HAP-1 (cell line): Measurements from ENCODE around the gene RNASE7.
A peak's percentile ranks its signal among the peaks of the same experiment; 100 is the strongest.

Experiments used
- DNase-seq, 2 experiments: peaks; one replicate each; pipeline ENCODE4 v3.0.0-alpha.2; 2016 to 2020; ENCODE audit warnings: low spot score in 2 of 2
- H3K27me3 ChIP-seq: fragments of 250-450 bp; sonication (Bioruptor Pico); 2 replicates; pipeline ENCODE4 v1.5.1; 2020; ENCODE audit warnings: low read depth, mild to moderate bottlenecking, moderate library complexity
- H3K36me3 ChIP-seq: fragments of 250-450 bp; sonication (Bioruptor Pico); replicated peaks from 2 replicates; pipeline ENCODE4 v1.5.1; 2020; ENCODE audit warnings: mild to moderate bottlenecking
- H3K4me1 ChIP-seq: fragments of 250-450 bp; sonication (Bioruptor Pico); 2 replicates; pipeline ENCODE4 v1.5.1; 2020; ENCODE audit warnings: mild to moderate bottlenecking
- H3K4me3 ChIP-seq: fragments of 250-450 bp; sonication (Bioruptor Pico); 2 replicates; pipeline ENCODE4 v1.5.1; 2020; ENCODE audit warnings: mild to moderate bottlenecking, moderate library complexity
- H3K9me3 ChIP-seq: fragments of 250-450 bp; sonication (Bioruptor Pico); 2 replicates; pipeline ENCODE4 v1.5.1; 2020; ENCODE audit warnings: mild to moderate bottlenecking, moderate library complexity
- in situ Hi-C: fragments of 300-500 bp; cut with MboI; formaldehyde crosslinking; loops from 3 replicates; pipeline ENCODE4 v1.14.3; 2020; ENCODE audit warnings: low sequenced_read_pairs, inconsistent platforms, mixed read lengths

RNASE7 gene

GRCh38 chr14:21016413-21017190 is 25.6 kb upstream of the RNASE7 start:
- in situ Hi-C loops = no loop called here
- no peak overlapping the region for H3K4me3 ChIP-seq
- H3K27me3 ChIP-seq = no peaks in the 10 kb centered on the region; the same call in 1 of the 2 replicates
- DNase-seq = no peak
- no peaks in the 10 kb centered on the region for H3K9me3 ChIP-seq
- no peaks in the 10 kb centered on the region; the same call in 1 of the 2 replicates for H3K36me3 ChIP-seq
- H3K4me1 ChIP-seq = peaks cover 3% of the 10 kb centered on the region; the same call in 1 of the 2 replicates

- H3K36me3 ChIP-seq = no peaks in the 10 kb centered on the region; the same call in 1 of the 2 replicates
Measured at GRCh38 chr14:21017528-21018245, 24.5 kb upstream of the RNASE7 start.

GRCh38 chr14:21018286-21018685 is 23.9 kb upstream of the RNASE7 start:
- no peak for DNase-seq
- peaks cover 3% of the 10 kb centered on the region; the same call in 1 of the 2 replicates for H3K4me1 ChIP-seq
- no peaks in the 10 kb centered on the region; the same call in 1 of the 2 replicates for H3K36me3 ChIP-seq
- in situ Hi-C loops = no loop called here
- no peak overlapping the region for H3K4me3 ChIP-seq
- H3K27me3 ChIP-seq = no peaks in the 10 kb centered on the region
- no peaks in the 10 kb centered on the region for H3K9me3 ChIP-seq

More at GRCh38 chr14:21017528-21018245, 24.5 kb upstream of the RNASE7 start:
- in situ Hi-C loops = no loop called here
- Histone ChIP-seq H3K4me1 (peaks cover 3% of the 10 kb centered on the region; the same call in 1 of the 2 replicates), H3K4me3 (no peak overlapping the region), H3K9me3 (no peaks in the 10 kb centered on the region), H3K27me3 (no peaks in the 10 kb centered on the region; the same call in 1 of the 2 replicates)
- DNase-seq = no peak

- H3K4me1 ChIP-seq = peaks cover 3% of the 10 kb centered on the region
- H3K36me3 ChIP-seq = no peaks in the 10 kb centered on the region; the same call in 1 of the 2 replicates
- no peak for DNase-seq
- H3K27me3 ChIP-seq = no peaks in the 10 kb centered on the region
- no peaks in the 10 kb centered on the region for H3K9me3 ChIP-seq
- H3K4me3 ChIP-seq = no peak overlapping the region
- in situ Hi-C loops = no loop called here
Measured at GRCh38 chr14:21018781-21019180, 23.4 kb upstream of the RNASE7 start.

GRCh38 chr14:21019366-21019765 is 22.8 kb upstream of the RNASE7 start:
- Histone ChIP-seq H3K36me3 (no peaks in the 10 kb centered on the region; the same call in 1 of the 2 replicates), H3K4me1 (peaks cover 8% of the 10 kb centered on the region), H3K4me3 (no peak overlapping the region), H3K27me3 (no peaks in the 10 kb centered on the region), H3K9me3 (no peaks in the 10 kb centered on the region)
- DNase-seq = no peak
- in situ Hi-C loops = no loop called here

- H3K36me3 ChIP-seq = no peaks in the 10 kb centered on the region; the same call in 1 of the 2 replicates
- peaks cover 5% of the 10 kb centered on the region for H3K4me1 ChIP-seq
- H3K4me3 ChIP-seq = no peak overlapping the region
- in situ Hi-C loops = loop anchor here (5.0 kb wide), 1 partner anchor 81 kb away; the partner anchor contains the start of gene TMEM253
- H3K27me3 ChIP-seq = no peaks in the 10 kb centered on the region
- H3K9me3 ChIP-seq = no peaks in the 10 kb centered on the region
- no peak for DNase-seq
Measured at GRCh38 chr14:21020977-21021545, 21.1 kb upstream of the RNASE7 start.

- no peak for DNase-seq
- in situ Hi-C loops = loop anchor here (5.0 kb wide), 1 partner anchor 80 kb away; the partner anchor contains the start of gene TMEM253
- no peaks in the 10 kb centered on the region; the same call in 1 of the 2 replicates for H3K36me3 ChIP-seq
- no peaks in the 10 kb centered on the region for H3K9me3 ChIP-seq
- H3K27me3 ChIP-seq = no peaks in the 10 kb centered on the region
- no peak overlapping the region for H3K4me3 ChIP-seq
- peaks cover 5% of the 10 kb centered on the region for H3K4me1 ChIP-seq
Measured at GRCh38 chr14:21022686-21023085, 19.5 kb upstream of the RNASE7 start.

GRCh38 chr14:21023174-21023573 is 19.0 kb upstream of the RNASE7 start:
- Histone ChIP-seq H3K4me3 (no peak overlapping the region), H3K36me3 (no peaks in the 10 kb centered on the region; the same call in 1 of the 2 replicates), H3K9me3 (no peaks in the 10 kb centered on the region), H3K27me3 (no peaks in the 10 kb centered on the region), H3K4me1 (peaks cover 5% of the 10 kb centered on the region)
- in situ Hi-C loops = loop anchor here (5.0 kb wide), 1 partner anchor 79 kb away; the partner anchor contains the start of gene TMEM253
- DNase-seq = no peak

GRCh38 chr14:21023817-21024584 is 18.2 kb upstream of the RNASE7 start:
- H3K36me3 ChIP-seq = no peaks in the 10 kb centered on the region; the same call in 1 of the 2 replicates
- peak in 1 of 2 experiments; percentile 20 for DNase-seq
- H3K4me3 ChIP-seq = peak overlapping the region; percentile 68
- no peaks in the 10 kb centered on the region for H3K9me3 ChIP-seq
- in situ Hi-C loops = loop anchor here (5.0 kb wide), 1 partner anchor 78 kb away; the partner anchor contains the start of gene TMEM253
- H3K27me3 ChIP-seq = no peaks in the 10 kb centered on the region
- peaks cover 5% of the 10 kb centered on the region for H3K4me1 ChIP-seq

- Histone ChIP-seq H3K4me3 (peak within 1 kb of the TSS; percentile 68), H3K36me3 (no peaks in the 10 kb centered on the region; the same call in 1 of the 2 replicates), H3K9me3 (no peaks in the 10 kb centered on the region), H3K27me3 (no peaks in the 10 kb centered on the region), H3K4me1 (peaks cover 5% of the 10 kb centered on the region)
- peak; percentile 75 to 94 for DNase-seq
- in situ Hi-C loops = loop anchor here (5.0 kb wide), 1 partner anchor 78 kb away; the partner anchor contains the start of gene TMEM253
Measured at GRCh38 chr14:21024585-21025370, 17.4 kb upstream of the RNASE7 start, which contains the start of gene NDRG2. Gene NDRG2, minus strand, starts transcription at chr14:21025061. Its CDS starts 1,746 bp downstream, at chr14:21023315.

- Histone ChIP-seq H3K27me3 (no peaks in the 10 kb centered on the region), H3K4me1 (peaks cover 5% of the 10 kb centered on the region), H3K9me3 (no peaks in the 10 kb centered on the region), H3K4me3 (peak overlapping the region; percentile 68), H3K36me3 (no peaks in the 10 kb centered on the region; the same call in 1 of the 2 replicates)
- no peak for DNase-seq
- in situ Hi-C loops = no loop called here
Measured at GRCh38 chr14:21025371-21026273, 16.5 kb upstream of the RNASE7 start.
